Activated CD4-positive, CD25-positive, alpha-beta regulatory T cell (primary cell): Measurements from ENCODE around the gene LRRC56.

ENCODE experiments used
- DNase-seq, 4 experiments: peaks; one replicate each; lab custom pipeline; 2025; lab: John Stamatoyannopoulos, UW

Gene LRRC56

DNA sequence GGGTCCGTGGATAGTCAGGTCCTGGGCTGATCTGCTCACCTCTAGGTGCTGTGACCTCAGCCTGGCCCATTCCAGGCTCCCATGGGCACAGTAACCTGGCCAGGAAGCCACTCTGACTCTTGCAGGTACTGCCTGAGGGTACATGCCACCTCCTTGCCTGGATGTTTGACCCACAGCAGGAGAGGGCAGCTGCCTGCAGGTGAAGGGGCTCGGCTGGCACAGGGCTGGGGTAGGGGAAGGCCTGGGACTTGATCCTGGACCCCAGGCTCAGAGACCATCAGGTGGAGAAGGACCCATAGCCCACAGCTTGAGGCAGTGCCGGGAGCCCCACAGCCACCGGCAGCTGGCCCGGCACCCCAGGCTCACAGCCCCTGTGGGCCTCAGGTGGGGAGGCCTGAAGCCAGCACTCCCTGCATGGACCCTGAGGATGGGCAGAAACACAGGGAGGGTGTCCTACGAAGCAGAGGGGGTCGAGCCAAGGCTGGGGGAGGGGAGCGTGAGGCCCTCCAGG is 2.7 kb downstream of the LRRC56 start:
- no peak for DNase-seq

DNA sequence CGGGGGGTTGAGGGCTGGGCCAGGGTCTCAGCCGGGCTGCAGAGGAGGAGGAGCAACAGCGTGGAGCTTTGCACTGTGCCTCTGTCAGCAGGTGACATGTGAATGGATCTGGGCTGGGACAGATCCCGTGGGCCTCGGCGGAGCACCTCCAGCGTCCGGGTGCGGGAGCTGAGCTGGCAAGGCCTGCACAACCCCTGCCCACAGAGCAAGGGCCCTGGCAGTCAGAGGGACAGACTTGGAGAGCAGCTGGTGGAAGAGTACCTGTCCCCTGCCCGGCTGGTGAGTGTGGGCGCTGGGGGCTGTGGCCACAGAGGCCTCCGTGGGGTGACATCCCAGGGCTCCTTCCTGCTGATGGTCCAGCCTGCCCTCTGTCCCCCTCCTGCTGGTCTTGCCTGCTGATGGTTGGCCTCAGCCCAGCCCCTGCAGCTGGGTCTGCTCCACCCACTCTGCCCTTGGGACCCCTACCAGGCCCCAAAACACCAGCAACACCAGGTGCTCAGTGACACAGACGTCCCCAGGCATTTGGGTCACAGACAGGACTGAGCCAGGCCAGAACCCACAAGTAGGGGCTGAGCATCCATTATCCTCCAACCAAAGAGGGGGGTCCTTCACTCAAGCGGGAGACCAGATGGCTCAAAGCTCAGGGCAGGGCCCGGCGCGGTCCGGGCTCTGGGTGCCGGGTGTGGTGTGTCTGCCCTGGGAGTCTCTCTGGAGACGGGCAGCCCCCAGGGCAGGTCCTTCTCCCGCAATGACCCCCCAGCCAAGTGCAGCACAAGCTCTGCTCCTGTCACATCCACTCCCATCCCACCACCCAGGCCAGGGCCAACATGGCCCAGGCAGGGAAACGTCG is 3.5 kb downstream of the LRRC56 start:
- no peak for DNase-seq

DNA sequence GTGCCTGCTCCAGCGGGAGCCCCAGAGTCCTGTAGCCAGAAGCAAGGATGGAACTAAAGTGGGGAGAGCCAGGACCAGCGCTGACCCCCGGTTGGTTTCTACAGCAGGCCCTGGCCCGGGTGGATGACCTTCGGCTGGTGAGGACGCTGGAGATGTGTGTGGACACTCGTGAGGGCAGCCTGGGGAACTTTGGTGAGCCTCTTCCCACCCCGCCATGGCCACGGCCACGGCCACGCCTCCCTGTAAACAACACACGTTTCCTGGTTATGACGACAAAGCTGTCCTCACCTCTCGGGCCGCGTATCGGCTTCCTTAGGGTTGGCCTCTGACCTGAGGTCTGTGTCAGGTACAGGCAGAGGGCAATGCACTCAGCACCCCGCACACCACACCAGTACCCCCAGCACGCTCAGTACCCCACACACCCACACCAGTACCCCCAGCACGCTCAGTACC is 4.1 kb downstream of the LRRC56 start:
- DNase-seq = no peak

DNA sequence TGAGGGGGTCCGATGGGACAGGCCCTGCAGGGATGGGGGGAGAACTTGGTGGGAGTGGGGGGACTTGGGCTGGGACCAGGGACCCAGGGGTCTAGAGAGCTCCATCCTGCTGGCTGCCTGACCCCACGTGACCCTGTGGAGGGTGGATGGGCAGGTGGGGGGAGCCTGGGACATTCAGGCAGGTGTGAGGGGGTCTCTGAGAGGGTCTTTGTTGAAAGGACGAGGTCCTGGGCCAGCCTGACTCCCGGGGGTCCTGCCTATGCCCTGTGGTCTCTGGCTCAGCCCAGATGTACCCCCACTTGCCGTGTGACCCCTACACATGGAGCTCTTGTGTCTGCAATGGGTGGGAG is 7.5 kb downstream of the LRRC56 start:
- no peak for DNase-seq

DNA sequence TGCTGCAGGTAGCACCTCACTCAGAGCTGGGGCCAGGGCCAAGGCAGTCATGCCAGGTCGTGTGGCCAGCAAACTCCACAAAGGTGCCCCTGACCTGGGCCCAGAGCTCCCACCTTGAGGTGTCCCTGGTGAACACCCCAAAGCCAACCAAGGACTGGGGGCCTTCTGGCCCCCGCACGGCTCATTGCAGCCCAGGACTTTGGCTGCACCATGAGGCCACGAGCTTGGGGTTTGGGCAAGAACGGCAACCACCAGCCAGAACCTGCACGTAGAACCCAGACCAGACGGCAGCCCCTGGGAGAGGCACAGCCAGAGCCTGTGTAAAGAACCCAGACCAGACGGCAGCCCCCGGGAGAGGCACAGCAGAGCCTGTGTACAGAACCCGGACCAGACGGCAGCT is 7.8 kb downstream of the LRRC56 start:
- no peak for DNase-seq

DNA sequence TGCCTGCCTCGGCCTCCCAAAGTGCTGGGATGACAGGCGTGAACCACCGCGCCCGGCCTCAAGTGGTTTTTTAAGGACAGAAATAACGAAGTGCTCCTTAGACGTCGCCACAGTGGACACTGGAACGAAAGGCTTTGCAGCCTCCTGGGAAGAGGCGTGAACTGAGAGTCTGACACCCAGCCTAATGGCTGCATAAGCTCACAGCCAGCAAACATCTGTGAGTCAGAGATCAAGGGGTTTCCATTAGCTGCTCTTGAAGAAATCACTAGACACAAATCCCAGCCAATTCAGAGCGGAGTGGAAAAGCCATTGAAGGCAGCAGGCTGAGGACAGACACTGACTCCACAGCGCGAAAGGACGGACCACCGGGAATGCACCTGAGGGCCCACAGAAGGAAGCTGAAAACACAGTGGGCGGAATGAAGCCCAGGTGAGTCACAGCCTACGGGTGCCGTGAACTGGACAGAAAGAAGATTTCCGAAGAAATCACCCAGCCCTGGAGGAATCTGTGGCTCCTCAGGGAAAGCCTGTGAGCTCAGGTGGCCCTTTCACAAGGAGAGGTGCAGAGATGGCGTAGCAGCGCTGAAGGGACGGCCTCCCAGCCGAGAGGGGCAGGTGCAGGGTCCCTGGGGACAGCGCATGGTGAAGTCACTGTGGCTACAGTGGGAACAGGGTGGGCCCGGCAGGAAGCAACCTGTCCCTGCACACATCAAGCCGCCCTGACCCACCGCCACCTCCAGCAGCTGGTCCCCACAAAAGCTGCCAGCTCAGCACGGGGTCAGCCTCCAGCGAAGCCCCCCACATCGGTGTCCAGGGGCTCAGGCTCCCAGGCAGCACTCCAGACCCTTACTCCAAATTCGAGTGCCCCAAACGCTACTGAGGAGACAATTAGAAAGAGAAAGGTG is 11.6 kb downstream of the LRRC56 start:
- DNase-seq = no peak

DNA sequence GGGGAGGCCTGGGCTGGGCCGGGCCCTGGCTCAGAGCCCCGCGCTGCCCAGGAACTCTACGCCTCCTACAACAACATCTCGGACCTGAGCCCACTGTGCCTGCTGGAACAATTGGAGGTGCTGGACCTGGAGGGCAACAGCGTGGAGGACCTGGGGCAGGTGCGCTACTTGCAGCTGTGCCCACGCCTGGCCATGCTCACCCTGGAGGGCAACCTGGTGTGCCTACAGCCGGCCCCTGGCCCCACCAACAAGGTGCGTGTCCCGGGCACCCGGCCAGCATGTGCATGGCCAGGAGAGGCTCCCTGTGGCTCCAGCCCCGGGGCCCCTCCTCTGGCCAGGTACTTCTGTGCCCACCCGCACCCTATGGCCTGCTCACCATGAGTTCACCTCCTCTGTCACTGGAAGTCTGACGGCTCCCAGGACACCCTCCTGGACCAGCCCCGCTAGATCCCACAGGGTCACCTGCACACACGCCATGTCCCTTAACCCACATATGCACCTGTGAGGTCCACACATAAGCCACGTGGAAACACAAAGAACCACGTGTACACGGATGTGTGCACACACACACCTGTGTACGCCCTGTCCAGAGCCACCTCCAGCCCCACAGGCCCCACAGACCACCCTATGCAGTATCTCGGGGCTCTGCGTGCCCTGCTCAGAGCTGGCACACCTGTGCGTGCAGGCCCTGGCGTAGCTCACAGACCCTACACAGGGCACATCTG is 12.9 kb downstream of the LRRC56 start:
- no peak for DNase-seq

DNA sequence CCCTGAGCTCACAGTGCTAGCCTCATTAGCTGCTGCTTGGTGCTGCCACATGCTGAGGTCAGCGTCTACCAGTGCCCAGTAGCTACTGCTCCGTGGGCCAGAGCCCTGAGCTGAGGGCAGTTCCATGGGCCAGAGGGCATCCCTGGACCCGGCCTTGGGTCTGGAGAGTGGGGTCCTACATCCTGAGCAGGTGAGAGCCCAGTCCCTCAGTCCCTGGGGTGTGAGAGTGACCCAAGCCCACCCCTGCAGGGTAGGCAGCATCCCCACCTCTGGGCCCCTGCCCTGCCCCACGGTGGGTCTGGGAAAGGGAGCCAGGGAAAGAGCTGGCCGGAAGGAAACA is 13.4 kb downstream of the LRRC56 start:
- DNase-seq = no peak

DNA sequence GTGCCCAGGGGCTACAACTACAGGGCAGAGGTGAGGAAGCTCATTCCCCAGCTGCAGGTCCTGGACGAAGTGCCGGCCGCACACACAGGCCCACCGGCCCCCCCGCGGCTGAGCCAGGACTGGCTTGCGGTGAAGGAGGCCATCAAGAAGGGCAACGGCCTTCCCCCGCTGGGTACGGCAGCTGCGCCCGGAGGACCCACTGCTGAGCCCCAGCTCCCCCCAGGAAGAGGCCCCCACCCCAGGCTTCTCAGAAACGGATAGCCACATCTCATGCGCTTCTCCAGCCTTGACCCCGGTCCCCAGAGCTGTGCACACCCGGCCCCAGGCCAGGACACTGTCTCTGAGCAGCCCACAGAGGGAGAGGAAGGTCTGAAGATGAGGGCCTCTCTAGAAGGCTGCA is 13.8 kb downstream of the LRRC56 start:
- no peak for DNase-seq

DNA sequence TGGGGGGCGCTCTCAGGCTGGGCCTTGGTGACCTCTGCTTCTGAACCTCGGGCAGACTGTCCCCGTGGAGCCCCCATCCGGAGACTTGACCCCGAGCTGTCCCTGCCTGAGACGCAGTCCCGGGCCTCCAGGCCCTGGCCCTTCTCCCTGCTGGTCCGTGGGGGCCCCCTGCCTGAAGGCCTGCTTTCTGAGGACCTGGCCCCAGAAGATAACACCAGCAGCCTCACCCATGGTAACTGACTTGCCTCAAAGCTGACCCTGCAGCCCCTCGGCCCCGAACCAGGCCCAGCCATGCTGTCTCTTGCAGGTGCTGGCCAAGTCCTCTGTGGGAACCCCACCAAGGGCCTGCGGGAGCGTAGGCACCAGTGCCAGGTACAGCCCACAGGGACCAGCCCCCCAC is 14.3 kb downstream of the LRRC56 start:
- no peak for DNase-seq

DNA sequence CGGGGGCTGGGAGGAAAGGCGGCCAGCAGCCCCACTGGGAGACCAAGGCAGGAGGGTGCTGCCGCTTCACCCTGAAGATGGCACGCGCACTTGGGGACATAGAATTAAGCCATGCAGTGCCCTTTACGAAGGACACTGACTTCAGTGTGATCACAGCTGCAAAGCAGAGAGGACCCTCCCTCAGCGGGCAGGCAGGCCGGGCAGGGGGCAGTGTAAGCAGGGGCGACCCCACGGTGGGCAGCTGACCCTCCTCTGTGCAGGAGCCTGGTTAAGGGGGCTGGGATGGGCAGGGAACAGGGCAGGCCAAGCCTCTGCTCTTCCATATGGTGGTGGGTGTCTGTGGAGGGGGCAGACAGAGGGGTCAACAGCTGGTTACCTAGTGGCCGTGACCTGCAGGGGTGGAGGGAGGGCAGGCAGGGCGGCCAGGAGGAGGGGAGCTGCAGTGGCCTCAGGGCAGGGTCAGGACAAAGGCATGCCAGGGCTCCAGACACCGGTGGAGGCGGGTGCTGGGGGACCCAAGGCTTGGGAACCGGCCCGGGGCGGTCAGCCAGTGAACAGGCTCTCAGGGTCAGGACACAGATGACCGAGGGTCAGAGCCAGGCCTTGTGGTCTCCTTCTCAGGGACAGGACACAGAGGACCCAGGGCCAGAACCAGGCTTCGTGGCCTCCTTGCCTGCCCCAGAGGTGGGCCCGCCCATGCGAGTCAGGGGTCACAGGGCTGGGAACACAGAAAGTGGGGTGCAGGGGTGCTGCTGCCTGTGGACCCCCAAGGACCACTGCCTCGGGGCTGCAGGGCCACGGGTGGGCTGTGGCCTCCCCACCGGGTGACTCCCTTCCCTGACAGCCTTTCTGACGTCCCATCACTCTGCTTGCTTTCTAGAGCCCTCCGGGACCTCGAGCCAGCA is 16.0 kb downstream of the LRRC56 start:
- no peak for DNase-seq

DNA sequence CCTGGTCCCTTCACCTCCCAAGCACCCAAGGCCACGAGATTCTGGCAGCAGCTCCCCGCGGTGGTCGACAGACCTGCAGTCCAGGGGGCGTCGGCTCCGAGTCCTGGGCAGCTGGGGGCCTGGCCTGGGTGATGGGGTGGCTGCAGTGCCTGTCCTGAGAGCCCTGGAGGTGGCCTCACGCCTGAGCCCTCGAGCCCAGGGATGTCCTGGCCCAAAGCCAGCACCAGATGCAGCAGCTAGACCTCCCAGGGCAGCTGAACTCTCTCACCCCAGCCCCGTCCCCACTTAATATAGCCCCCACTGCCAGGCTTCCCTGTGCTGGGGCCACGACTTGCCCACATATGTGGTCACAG is 16.6 kb downstream of the LRRC56 start:
- no peak for DNase-seq

DNA sequence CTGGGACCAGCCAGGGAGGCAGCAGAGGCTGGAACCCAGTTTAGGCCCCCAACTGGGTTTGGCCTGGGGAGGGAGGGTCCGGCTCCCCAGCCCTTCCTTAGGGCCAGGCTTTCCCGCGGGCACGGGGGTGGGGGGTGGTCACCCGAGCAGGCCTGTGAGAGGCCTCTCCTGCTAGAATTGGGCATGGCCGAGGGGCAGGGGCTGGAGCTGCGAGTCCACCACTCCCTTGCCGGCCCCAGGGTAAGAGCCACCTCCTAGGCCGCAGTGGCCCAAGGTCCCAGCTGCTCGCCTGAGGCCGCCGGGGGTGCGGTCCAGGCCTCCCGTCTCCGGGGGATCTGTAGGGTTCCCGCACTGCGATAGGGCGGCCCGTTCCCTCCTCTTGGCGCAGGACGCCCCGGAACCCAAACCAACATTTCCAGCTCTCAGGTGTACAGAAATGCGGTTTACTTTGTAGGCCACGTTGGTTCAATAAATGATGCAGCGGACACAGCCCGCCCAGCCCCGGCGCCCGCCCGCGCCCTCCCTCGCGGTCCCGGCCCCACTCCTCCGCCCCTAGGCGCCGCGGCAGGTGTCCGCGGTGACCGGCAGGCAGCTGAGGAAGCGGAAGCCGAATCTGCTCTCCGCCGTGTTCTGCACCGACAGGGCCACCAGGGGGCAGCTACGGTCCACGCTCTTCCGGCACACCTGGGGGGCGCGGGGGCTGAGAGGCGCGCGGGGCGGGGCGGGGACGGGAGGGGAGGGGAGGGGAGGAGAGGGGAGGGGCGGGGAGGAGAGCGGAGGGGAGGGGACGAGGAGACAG is 17.3 kb downstream of the LRRC56 start:
- DNase-seq = peak; percentile 60 to 71 (median 62)

DNA sequence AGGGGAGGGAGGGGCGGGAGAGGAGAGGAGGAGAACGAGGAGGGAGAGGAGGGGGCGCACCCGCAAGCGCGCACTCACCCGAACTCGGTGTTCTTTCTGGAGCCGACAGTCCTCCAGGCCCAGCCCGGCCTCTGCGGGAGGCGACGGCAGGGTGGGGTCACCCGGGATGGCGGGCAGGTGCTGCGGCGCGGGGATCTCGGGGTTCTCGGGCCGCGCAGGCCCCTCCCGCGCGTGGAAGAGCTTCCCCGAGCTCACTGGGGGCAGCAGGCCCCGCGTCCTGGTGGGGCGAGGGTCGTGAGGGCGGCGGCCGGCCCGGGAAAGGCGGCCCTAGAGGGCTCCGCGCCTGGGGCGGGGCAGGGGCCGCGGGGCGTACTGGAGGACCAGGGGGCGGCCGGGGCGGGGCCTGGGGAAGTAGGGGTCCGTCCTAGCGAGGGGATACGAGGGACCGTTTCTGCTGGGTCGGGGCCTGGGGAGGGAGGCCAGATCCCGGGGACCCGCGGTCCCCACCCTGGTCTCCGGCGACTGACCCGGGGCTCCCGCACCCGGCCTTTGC is 18.0 kb downstream of the LRRC56 start:
- DNase-seq = no peak

DNA sequence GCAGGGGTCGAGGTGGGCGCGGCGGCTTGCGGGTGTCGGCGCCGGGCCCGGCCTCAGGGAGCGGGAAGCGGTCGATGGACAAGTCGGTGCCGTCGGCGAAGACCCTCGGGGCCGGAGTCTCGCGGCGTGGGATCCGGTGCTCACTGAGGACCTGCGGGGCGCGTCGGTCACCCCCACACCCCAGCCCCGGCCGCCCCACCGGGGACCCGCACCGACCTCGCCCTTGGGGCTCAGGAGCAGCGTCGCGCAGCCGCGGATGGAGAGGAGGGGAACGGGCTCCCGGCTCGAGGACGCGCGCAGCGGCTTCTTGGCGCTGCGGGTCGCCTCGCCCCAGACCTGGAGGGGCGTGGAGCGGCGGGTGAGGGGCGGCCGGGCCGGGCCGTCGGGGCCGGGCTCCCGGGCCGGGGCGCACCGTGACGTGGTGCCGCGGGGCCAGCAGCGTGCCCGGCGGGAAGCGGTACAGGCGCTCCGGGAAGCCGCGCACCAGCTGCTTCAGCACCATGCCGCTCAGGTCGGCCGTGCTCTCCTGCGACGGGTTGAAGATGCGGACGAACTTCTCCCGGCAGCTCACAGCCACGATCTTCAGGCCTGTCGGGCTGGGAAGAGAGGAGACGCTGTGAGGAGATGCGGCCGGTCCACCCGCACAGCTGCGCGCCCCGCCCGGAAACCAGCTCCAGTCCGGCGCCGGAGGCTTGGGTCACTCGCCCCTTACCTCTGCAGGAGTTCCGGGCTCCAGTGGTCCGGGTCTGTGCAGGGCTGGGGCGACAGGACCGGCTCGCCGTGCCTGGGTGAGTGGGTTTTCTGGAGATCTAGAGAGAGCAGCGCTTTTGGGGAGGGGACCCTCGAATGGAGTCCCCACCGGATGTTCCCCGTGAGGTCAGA is 18.7 kb downstream of the LRRC56 start:
- DNase-seq = no peak

DNA sequence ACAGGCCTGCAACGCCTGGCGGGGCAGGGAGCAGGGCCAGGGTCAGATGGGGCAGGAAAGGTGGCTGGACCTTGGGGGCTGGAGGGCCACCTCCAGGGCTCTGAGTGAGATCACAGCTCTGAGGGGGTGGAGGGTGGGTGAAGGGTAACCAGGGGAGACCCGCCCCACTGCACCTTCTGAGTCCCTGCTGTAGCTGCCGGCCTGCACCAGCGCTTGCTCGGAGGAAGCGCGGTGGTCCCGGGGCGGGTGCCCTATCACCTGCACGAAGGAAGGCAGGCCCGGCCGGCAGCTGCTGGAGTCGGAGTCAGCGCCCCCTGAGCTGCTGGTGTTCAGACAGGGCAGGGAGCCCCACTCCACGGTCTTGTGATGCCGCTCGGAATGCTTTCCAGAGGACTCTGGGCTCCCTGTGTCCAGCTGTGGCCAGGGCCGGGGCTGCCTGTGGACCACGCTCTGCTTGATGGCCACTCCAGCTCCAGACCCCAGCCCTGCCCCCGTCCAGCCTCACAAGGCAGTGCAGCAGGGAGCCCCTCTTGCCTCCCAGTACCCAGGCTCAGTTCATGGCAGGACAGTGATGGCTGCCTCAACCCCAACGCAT is 19.4 kb downstream of the LRRC56 start:
- no peak for DNase-seq

DNA sequence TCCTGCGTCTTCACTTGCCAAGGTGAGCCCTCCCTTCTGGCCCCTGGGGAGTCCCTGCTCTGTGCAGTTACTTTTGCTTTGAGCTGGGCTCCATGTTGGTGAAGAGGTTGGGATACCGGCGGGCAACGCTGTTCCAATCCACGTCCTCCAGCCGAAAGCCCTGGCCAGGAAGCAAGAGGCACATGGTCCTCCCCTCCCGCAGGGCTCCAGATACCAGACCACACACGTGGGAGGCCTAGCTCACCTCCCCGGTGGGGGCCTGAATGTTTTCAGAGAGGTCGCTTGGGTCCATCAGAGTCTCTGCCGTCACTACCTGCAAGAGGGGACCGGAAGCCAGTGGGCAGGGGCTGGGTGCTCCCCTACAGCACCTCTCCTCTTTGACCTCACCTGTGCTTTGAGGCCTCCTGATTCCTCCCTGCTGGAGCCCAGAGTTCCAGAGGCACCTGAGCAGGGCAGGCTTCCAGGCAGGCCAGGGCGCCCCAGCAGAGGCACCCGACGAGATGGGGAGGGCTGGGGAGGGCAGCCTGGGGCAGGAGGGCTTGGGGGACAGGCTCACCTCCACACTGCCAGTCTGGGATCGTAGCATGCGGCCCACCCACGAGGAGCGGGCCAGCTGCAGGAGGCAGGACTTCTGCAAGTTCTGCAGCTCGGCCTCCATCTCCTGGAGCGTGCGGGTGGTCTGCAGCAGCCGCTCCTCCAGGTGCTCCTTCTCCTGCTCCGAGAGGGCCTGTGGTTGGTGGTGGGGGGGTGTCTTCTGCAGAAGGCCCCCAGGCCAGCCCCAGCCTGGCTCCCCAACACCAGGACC is 20.2 kb downstream of the LRRC56 start:
- no peak for DNase-seq

DNA sequence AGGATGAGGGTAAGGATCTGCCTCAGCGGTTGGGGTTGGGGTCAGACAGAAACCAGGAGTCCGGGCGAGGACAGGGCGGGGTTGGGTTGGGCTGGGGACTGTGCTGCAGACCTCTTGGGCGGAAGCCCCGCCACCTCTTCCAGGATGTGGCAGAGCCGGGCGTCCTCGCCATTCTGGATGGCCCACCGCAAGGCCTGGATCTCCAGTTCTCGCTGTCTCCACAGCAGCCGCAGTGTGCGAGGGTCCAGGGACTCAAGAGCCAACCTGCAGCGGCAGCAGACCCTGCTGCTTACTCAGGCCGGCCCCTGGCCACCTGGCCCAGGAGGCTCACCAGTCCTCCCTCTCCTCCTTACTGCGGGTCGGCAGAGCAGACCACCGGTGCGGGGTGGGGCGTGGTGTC is 21.2 kb downstream of the LRRC56 start:
- no peak for DNase-seq
